ENCODE measurements around the gene FBLN1. TPM values are rescaled to one million over a fixed set of nuclear protein-coding genes. Genes with fewer than 3 reads are reported as not detected.

Gene FBLN1
- total RNA-seq, 1 experiment from 2014 or later: 28.6 TPM

- Mint-ChIP-seq H3K27ac (ENCODE audit: unreplicated experiment) (no peak overlapping the region), H3K9me3 (ENCODE audit: low read depth, unreplicated experiment) (no peaks in the 10 kb centered on the region), H3K36me3 (ENCODE audit: insufficient read depth, unreplicated experiment) (no peaks in the 10 kb centered on the region), H3K4me1 (ENCODE audit: low read depth, unreplicated experiment) (peaks cover 28% of the 10 kb centered on the region), H3K27me3 (ENCODE audit: unreplicated experiment) (no peaks in the 10 kb centered on the region), H3K4me3 (ENCODE audit: low read depth, unreplicated experiment) (no peak overlapping the region)
- intact Hi-C loops (cut with micrococcal nuclease; ENCODE audit: unreplicated experiment): no loop called here
- no TSS peak for BruUV-seq (replicated peaks)
- DNase-seq: no peak
- CTCF ChIA-PET: interaction anchor here (1.0 kb wide), 1 partner anchor 12 kb away, joined by 3 read pairs; no protein-coding TSS in a partner anchor
- no peak for TF ChIP-seq CTCF (IDR thresholded peaks at IDR 0.05; ENCODE audit: unreplicated experiment)
These were observed 82.7 kb downstream of the FBLN1 start for GRCh38 chr22:45585437-45585755.

GRCh38 chr22:45585946-45586540 lies 83.4 kb downstream of the FBLN1 start:
- Mint-ChIP-seq H3K9me3 (ENCODE audit: low read depth, unreplicated experiment) (no peaks in the 10 kb centered on the region), H3K4me1 (ENCODE audit: low read depth, unreplicated experiment) (peaks cover 21% of the 10 kb centered on the region), H3K27me3 (ENCODE audit: unreplicated experiment) (no peaks in the 10 kb centered on the region), H3K27ac (ENCODE audit: unreplicated experiment) (no peak overlapping the region), H3K4me3 (ENCODE audit: low read depth, unreplicated experiment) (no peak overlapping the region), H3K36me3 (ENCODE audit: insufficient read depth, unreplicated experiment) (no peaks in the 10 kb centered on the region)
- intact Hi-C loops (cut with micrococcal nuclease; ENCODE audit: unreplicated experiment): no loop called here
- no TSS peak for BruUV-seq (replicated peaks)
- no peak for TF ChIP-seq CTCF (IDR thresholded peaks at IDR 0.05; ENCODE audit: unreplicated experiment)
- DNase-seq: no peak
- CTCF ChIA-PET: interaction anchor here (1.0 kb wide), 1 partner anchor 12 kb away, joined by 3 read pairs; no protein-coding TSS in a partner anchor

GRCh38 chr22:45586651-45587405 lies 84.1 kb downstream of the FBLN1 start:
- Mint-ChIP-seq H3K9me3 (ENCODE audit: low read depth, unreplicated experiment) (no peaks in the 10 kb centered on the region), H3K36me3 (ENCODE audit: insufficient read depth, unreplicated experiment) (no peaks in the 10 kb centered on the region), H3K27ac (ENCODE audit: unreplicated experiment) (no peak overlapping the region), H3K4me3 (ENCODE audit: low read depth, unreplicated experiment) (no peak overlapping the region), H3K27me3 (ENCODE audit: unreplicated experiment) (no peaks in the 10 kb centered on the region), H3K4me1 (ENCODE audit: low read depth, unreplicated experiment) (peaks cover 21% of the 10 kb centered on the region)
- intact Hi-C loops (cut with micrococcal nuclease; ENCODE audit: unreplicated experiment): no loop called here
- CTCF ChIA-PET: no interaction called here
- no TSS peak for BruUV-seq (replicated peaks)
- DNase-seq: no peak
- no peak for TF ChIP-seq CTCF (IDR thresholded peaks at IDR 0.05; ENCODE audit: unreplicated experiment)

- DNase-seq: no peak
- intact Hi-C loops (cut with micrococcal nuclease; ENCODE audit: unreplicated experiment): no loop called here
- H3K4me1 Mint-ChIP-seq (ENCODE audit: low read depth, unreplicated experiment): peaks cover 21% of the 10 kb centered on the region
- no peaks in the 10 kb centered on the region for H3K36me3 Mint-ChIP-seq (ENCODE audit: insufficient read depth, unreplicated experiment)
- BruUV-seq (replicated peaks): no TSS peak
- no peaks in the 10 kb centered on the region for H3K9me3 Mint-ChIP-seq (ENCODE audit: low read depth, unreplicated experiment)
- H3K27ac Mint-ChIP-seq (ENCODE audit: unreplicated experiment): no peak overlapping the region
- CTCF ChIA-PET: interaction anchor here (0.6 kb wide), 1 partner anchor 146 kb away, joined by 6 read pairs; no protein-coding TSS in a partner anchor
- no peaks in the 10 kb centered on the region for H3K27me3 Mint-ChIP-seq (ENCODE audit: unreplicated experiment)
- H3K4me3 Mint-ChIP-seq (ENCODE audit: low read depth, unreplicated experiment): no peak overlapping the region
- no peak for TF ChIP-seq CTCF (IDR thresholded peaks at IDR 0.05; ENCODE audit: unreplicated experiment)
These were observed 85.2 kb downstream of the FBLN1 start for GRCh38 chr22:45587638-45588505.
